C4-2B (cell line): Measurements from ENCODE around the gene WNT9B.

ENCODE experiments used
- H3K27ac ChIP-seq: fragments of 450-650 bp; 2 replicates; pipeline ENCODE4 v1.5.1; 2017
- ZFX ChIP-seq: fragments of 450-650 bp; IDR thresholded peaks from 2 replicates; pipeline ENCODE4 v1.6.1; 2017
- TF ChIP-seq, protein P1 (sequence below): fragments of 450-650 bp; conservative IDR thresholded peaks from 2 replicates; pipeline ENCODE4 v1.5.1; 2017; ENCODE audit warnings: mild to moderate bottlenecking

The WNT9B gene

DNA sequence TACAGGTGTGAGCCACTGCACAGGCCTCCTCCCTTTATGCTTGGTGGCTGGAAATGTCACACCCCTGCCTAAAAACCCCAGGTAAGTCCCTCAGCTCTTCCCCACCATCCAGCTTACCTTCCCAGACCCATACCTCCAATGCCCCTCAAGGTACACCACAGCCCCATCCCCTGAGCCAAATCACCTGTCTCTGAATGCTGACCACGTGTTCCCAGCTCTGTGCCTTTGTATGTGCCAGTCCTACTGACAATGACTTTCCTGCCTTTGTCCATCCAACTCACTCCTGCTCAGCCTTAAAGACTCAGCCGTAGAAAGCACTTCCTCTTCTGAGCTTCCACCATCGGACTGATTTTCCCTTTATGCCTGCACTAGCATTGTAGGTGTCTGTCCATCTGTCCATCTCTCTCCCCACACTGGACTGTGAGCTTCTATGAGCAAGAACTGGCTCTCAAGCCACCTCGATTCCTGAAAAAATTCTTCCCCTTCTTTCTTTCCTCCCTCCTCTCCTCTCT, 40.9 kb downstream of the WNT9B start:
- H3K27ac ChIP-seq: no peak overlapping the region
- TF ChIP-seq ZFX: no peak
- TF ChIP-seq, protein P1, sequence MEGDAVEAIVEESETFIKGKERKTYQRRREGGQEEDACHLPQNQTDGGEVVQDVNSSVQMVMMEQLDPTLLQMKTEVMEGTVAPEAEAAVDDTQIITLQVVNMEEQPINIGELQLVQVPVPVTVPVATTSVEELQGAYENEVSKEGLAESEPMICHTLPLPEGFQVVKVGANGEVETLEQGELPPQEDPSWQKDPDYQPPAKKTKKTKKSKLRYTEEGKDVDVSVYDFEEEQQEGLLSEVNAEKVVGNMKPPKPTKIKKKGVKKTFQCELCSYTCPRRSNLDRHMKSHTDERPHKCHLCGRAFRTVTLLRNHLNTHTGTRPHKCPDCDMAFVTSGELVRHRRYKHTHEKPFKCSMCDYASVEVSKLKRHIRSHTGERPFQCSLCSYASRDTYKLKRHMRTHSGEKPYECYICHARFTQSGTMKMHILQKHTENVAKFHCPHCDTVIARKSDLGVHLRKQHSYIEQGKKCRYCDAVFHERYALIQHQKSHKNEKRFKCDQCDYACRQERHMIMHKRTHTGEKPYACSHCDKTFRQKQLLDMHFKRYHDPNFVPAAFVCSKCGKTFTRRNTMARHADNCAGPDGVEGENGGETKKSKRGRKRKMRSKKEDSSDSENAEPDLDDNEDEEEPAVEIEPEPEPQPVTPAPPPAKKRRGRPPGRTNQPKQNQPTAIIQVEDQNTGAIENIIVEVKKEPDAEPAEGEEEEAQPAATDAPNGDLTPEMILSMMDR: no peak

DNA sequence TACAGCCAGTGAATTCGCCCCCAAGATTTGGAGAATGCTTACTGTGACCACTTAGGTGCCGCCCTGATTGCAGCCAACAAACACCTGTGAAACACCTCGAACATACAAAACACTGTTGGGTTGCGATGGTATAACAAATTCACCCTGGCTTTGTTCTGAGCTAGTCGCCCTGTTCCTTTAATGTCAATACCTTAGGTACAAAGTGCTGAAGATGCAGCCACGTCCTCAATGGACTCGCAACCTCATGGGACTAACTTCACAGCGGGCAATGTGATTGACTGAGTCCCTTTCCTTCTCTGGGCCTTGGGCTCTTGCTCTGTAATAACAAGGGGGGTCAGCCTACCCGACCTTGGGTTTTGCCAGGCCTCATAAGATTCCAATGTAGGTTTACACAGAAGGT, 42.6 kb downstream of the WNT9B start:
- H3K27ac ChIP-seq: no peak overlapping the region
- TF ChIP-seq ZFX: no peak
- TF ChIP-seq, protein P1: no peak

DNA sequence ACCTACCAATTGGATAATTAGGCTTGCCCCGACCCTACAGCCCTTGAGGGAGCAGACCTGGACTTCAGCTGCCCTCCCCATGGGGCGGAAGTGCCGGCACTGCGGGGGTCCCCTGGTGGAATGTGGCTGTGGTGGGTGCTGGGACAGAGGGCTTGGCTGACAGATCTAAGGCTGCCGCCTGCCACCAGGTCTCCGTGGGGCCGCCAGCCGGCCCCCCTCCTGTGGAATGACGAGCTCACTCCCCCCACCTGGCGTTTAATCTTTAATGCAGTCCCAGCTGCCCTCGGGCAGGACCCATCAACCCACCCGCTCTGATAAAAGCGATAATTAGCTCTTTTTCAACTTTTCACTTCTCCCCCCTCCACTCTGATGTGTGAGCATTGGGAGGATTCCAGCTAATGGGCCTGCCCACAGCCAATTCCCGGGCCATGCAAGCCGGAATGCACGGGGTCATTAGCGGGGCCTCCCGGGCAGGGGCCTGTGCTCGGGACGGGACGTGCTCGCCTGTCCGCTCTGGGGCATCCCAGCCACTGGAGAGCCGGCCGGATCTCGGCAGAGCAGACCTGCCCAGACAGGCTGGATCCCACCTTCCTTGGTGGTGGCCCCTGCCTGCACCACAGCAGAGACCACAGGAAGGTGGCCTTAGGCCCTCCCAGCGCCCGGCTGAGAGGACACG, 43.2 kb downstream of the WNT9B start:
- H3K27ac ChIP-seq: no peak overlapping the region

DNA sequence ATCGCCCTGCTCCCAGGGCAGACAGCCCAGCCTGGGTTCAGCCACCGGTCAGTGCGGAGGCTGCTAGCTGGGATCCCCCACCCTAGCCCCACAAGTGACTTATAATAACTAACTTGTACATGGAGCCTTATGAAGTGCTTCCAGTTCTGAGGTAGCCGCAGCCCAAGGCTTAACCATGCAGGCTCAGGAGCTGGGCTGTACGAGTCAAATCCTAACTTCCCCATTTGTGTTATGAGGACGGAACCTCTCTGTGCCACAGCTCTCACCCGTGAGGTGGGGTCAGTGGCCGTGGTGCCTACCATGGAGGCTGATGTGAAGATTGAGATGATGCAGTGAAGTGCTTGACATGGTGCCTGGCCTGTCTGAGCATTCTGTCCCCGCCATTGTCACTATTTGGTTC, 43.8 kb downstream of the WNT9B start:
- TF ChIP-seq, protein P1: no peak
- no peak for TF ChIP-seq ZFX

More for the DNA sequence above, 43.2 kb downstream of the WNT9B start:
- TF ChIP-seq ZFX: no peak
- TF ChIP-seq, protein P1: no peak

DNA sequence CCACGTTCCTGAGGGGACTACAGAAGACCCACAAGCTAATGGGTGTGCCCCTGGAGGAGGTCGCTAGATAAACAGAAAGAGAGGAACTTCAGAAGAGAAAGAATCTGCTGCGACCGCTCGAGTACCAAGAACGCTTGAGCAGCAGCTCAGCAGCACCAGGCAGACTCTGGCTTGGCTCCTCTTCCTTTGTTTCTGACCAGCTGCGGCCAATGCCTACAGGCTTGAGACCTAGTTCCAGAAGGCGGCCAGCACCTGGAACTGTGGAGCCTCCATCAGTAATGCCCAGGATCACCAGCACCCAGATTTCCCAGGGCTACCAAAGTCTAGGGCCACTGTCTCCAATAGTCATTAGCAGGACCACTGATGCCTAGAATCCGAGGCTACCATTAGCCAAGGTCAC, 45.6 kb downstream of the WNT9B start:
- no peak for TF ChIP-seq ZFX
- TF ChIP-seq, protein P1: no peak
- no peak overlapping the region for H3K27ac ChIP-seq

More for the DNA sequence above, 43.8 kb downstream of the WNT9B start:
- no peak overlapping the region for H3K27ac ChIP-seq

DNA sequence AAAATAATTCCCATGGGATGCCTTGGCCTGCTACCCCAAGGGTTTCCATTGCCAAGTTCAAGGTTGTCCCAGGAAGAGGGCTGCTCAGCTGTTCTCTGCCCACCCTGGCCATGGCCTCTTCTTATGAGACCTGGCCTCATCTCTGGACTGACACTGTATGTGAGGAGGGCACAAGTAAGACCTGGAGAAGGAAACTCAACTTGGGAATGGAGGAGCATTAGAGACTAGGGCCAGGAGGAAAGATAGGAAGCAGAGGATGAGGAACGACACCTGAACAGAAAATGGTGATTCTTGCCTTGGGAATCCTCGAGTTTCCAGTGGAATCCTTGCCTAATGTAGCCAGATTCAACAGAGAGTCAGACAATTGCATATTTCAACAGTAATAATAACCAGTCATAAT, 47.0 kb downstream of the WNT9B start:
- TF ChIP-seq ZFX: no peak
- TF ChIP-seq, protein P1: no peak
- no peak overlapping the region for H3K27ac ChIP-seq

DNA sequence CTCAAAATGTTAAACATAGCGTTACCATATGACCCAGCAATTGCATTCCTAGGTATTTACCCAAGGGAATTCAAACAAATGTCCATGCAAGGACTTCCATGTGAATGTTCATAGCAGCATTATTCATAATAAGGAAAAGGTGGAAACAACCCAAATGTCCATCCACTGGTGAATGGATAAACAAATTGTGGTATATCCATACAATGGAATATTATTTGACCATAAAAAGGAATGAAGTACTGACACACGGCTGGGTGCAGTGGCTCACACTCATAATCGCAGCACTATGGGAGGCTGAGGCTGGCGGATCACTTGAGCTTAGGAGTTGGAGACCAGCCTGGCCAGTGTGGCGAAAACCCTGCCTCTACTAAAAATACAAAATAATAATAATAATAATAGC, 47.5 kb downstream of the WNT9B start:
- no peak overlapping the region for H3K27ac ChIP-seq
- TF ChIP-seq ZFX: no peak
- TF ChIP-seq, protein P1: no peak
